ENCODE results near the gene CD48.

The CD48 gene

GRCh38 chr1:160756849-160757201 lies 45.2 kb upstream of the CD48 start:
- no peak overlapping the region for H3K4me3 ChIP-seq (ENCODE audit: low read length)
- TF ChIP-seq CTCF (IDR thresholded peaks at IDR 0.05; ENCODE audit: low read depth, low read length) = no peak
- no peak for TF ChIP-seq EZH2phosphoT487 (IDR thresholded peaks at IDR 0.05; ENCODE audit: low read depth)
- no peak overlapping the region for H3K27ac ChIP-seq (ENCODE audit: low read length)
- H3K79me2 ChIP-seq (ENCODE audit: low read length) = no peaks in the 10 kb centered on the region
- H3K9ac ChIP-seq (ENCODE audit: low read length) = no peak overlapping the region
- no peaks in the 10 kb centered on the region for H3K27me3 ChIP-seq (ENCODE audit: low read depth, low read length)
- no peaks in the 10 kb centered on the region for H4K20me1 ChIP-seq (ENCODE audit: insufficient read depth, low read length)
- H3K9me3 ChIP-seq (ENCODE audit: insufficient read depth, low read length) = no peaks in the 10 kb centered on the region
- peaks cover 20% of the 10 kb centered on the region for H3K36me3 ChIP-seq (replicated peaks; ENCODE audit: low read depth, low read length)
- H3K4me2 ChIP-seq (ENCODE audit: low read length) = no peak overlapping the region
- H2AFZ ChIP-seq (ENCODE audit: low read depth, low read length) = no peak overlapping the region
- H3K4me1 ChIP-seq (ENCODE audit: low read length) = no peaks in the 10 kb centered on the region

- H3K9ac ChIP-seq (ENCODE audit: low read length) = no peak overlapping the region
- H4K20me1 ChIP-seq (ENCODE audit: insufficient read depth, low read length) = no peaks in the 10 kb centered on the region
- TF ChIP-seq EZH2phosphoT487 (IDR thresholded peaks at IDR 0.05; ENCODE audit: low read depth) (no peak), CTCF (IDR thresholded peaks at IDR 0.05; ENCODE audit: low read depth, low read length) (no peak)
- no peak overlapping the region for H2AFZ ChIP-seq (ENCODE audit: low read depth, low read length)
- peaks cover 4% of the 10 kb centered on the region for H3K4me1 ChIP-seq (ENCODE audit: low read length)
- H3K79me2 ChIP-seq (ENCODE audit: low read length) = no peaks in the 10 kb centered on the region
- no peaks in the 10 kb centered on the region for H3K9me3 ChIP-seq (ENCODE audit: insufficient read depth, low read length)
- H3K4me3 ChIP-seq (ENCODE audit: low read length) = no peak overlapping the region
- no peak overlapping the region for H3K4me2 ChIP-seq (ENCODE audit: low read length)
- H3K27ac ChIP-seq (ENCODE audit: low read length) = no peak overlapping the region
- peaks cover 24% of the 10 kb centered on the region for H3K36me3 ChIP-seq (replicated peaks; ENCODE audit: low read depth, low read length)
- H3K27me3 ChIP-seq (ENCODE audit: low read depth, low read length) = no peaks in the 10 kb centered on the region
These were observed 44.6 kb upstream of the CD48 start for GRCh38 chr1:160755911-160756848.

GRCh38 chr1:160755461-160755860 lies 43.8 kb upstream of the CD48 start:
- no peak overlapping the region for H3K27ac ChIP-seq (ENCODE audit: low read length)
- peaks cover 11% of the 10 kb centered on the region for H3K4me1 ChIP-seq (ENCODE audit: low read length)
- H3K27me3 ChIP-seq (ENCODE audit: low read depth, low read length) = no peaks in the 10 kb centered on the region
- no peaks in the 10 kb centered on the region for H4K20me1 ChIP-seq (ENCODE audit: insufficient read depth, low read length)
- no peak overlapping the region for H2AFZ ChIP-seq (ENCODE audit: low read depth, low read length)
- no peak overlapping the region for H3K4me3 ChIP-seq (ENCODE audit: low read length)
- no peak overlapping the region for H3K4me2 ChIP-seq (ENCODE audit: low read length)
- TF ChIP-seq CTCF (IDR thresholded peaks at IDR 0.05; ENCODE audit: low read depth, low read length) = no peak
- TF ChIP-seq EZH2phosphoT487 (IDR thresholded peaks at IDR 0.05; ENCODE audit: low read depth) = no peak
- H3K36me3 ChIP-seq (replicated peaks; ENCODE audit: low read depth, low read length) = peaks cover 31% of the 10 kb centered on the region
- H3K79me2 ChIP-seq (ENCODE audit: low read length) = no peaks in the 10 kb centered on the region
- H3K9me3 ChIP-seq (ENCODE audit: insufficient read depth, low read length) = no peaks in the 10 kb centered on the region
- no peak overlapping the region for H3K9ac ChIP-seq (ENCODE audit: low read length)

- Histone ChIP-seq H3K9ac (ENCODE audit: low read length) (no peak overlapping the region), H4K20me1 (ENCODE audit: insufficient read depth, low read length) (no peaks in the 10 kb centered on the region), H2AFZ (ENCODE audit: low read depth, low read length) (no peak overlapping the region), H3K36me3 (replicated peaks; ENCODE audit: low read depth, low read length) (peaks cover 47% of the 10 kb centered on the region), H3K4me1 (ENCODE audit: low read length) (peaks cover 20% of the 10 kb centered on the region), H3K27me3 (ENCODE audit: low read depth, low read length) (no peaks in the 10 kb centered on the region), H3K9me3 (ENCODE audit: insufficient read depth, low read length) (no peaks in the 10 kb centered on the region), H3K4me2 (ENCODE audit: low read length) (no peak overlapping the region), H3K4me3 (ENCODE audit: low read length) (no peak overlapping the region), H3K79me2 (ENCODE audit: low read length) (no peaks in the 10 kb centered on the region), H3K27ac (ENCODE audit: low read length) (no peak overlapping the region)
- no peak for TF ChIP-seq CTCF (IDR thresholded peaks at IDR 0.05; ENCODE audit: low read depth, low read length)
- no peak for TF ChIP-seq EZH2phosphoT487 (IDR thresholded peaks at IDR 0.05; ENCODE audit: low read depth)
These were observed 42.0 kb upstream of the CD48 start for GRCh38 chr1:160753594-160753993.

Data from OCI-LY3 (cell line).